WTC11 (cell line): ENCODE measurements around the gene MOSPD2. TPM values are rescaled to one million over a fixed set of nuclear protein-coding genes. Genes with fewer than 3 reads are reported as not detected.

Experiments used
- ATAC-seq: fragments of 200-7000 bp; cut with Tn5 transposase; 2 replicates; pipeline ENCODE4 v1.10.0; 2021; ENCODE audit warnings: mild to moderate bottlenecking, moderate library complexity
- CTCF ChIA-PET: fragments of 300-600 bp; sonication (Branson Sonifier 250); formaldehyde crosslinking; loops from one replicate; lab custom pipeline; 2021; ENCODE audit warnings: antibody characterized with exemption; lab: Charles Lee
- POLR2A ChIA-PET: fragments of 350-600 bp; sonication (Branson Sonifier 250); formaldehyde crosslinking; loops from one replicate; lab custom pipeline; 2021; ENCODE audit warnings: antibody characterized with exemption; lab: Charles Lee
- DNase-seq: peaks from one replicate; pipeline ENCODE4 v3.0.0; 2021; ENCODE audit warnings: low spot score
- H3K27ac Mint-ChIP-seq: 2 replicates; pipeline ENCODE4 v1.8.0; 2021; ENCODE audit warnings: mixed read lengths
- H3K27me3 Mint-ChIP-seq: 2 replicates; pipeline ENCODE4 v1.8.0; 2021; ENCODE audit warnings: low read depth, mild to moderate bottlenecking, moderate library complexity, mixed read lengths
- H3K36me3 Mint-ChIP-seq: 2 replicates; pipeline ENCODE4 v1.8.0; 2021; ENCODE audit warnings: mixed read lengths
- H3K4me1 Mint-ChIP-seq: 2 replicates; pipeline ENCODE4 v1.8.0; 2022; ENCODE audit warnings: mixed read lengths
- H3K4me3 Mint-ChIP-seq: 2 replicates; pipeline ENCODE4 v1.8.0; 2021; ENCODE audit warnings: mild to moderate bottlenecking, moderate library complexity, mixed read lengths
- H3K9me3 Mint-ChIP-seq: 2 replicates; pipeline ENCODE4 v1.8.0; 2021; ENCODE audit warnings: mixed read lengths
- AFF4 ChIP-seq: sonication (generic); formaldehyde crosslinking; IDR thresholded peaks from 2 replicates; pipeline ENCODE4 v1.8.1; 2023; ENCODE audit warnings: mild to moderate bottlenecking, missing genetic modification reagents, borderline replicate concordance
- ATF6 ChIP-seq: sonication (generic); formaldehyde crosslinking; IDR thresholded peaks from 2 replicates; pipeline ENCODE4 v1.8.1; 2023; ENCODE audit warnings: mild to moderate bottlenecking, missing genetic modification reagents
- E2F1 ChIP-seq: sonication (generic); formaldehyde crosslinking; IDR thresholded peaks from 2 replicates; pipeline ENCODE4 v1.8.0; 2022; ENCODE audit warnings: mild to moderate bottlenecking, missing genetic modification reagents
- E2F5 ChIP-seq: sonication (generic); formaldehyde crosslinking; IDR thresholded peaks from 2 replicates; pipeline ENCODE4 v1.8.1; 2022; ENCODE audit warnings: mild to moderate bottlenecking, moderate library complexity, missing genetic modification reagents
- ETV6 ChIP-seq: sonication (generic); formaldehyde crosslinking; IDR thresholded peaks from 2 replicates; pipeline ENCODE4 v1.8.1; 2022; ENCODE audit warnings: mild to moderate bottlenecking, missing genetic modification reagents
- FOXP4 ChIP-seq: sonication (generic); formaldehyde crosslinking; IDR thresholded peaks from 2 replicates; pipeline ENCODE4 v1.8.0; 2022; ENCODE audit warnings: mild to moderate bottlenecking, missing genetic modification reagents
- IRF1 ChIP-seq: sonication (generic); formaldehyde crosslinking; IDR thresholded peaks from 2 replicates; pipeline ENCODE4 v1.8.0; 2023; ENCODE audit warnings: missing genetic modification reagents
- KAT7 ChIP-seq: sonication (generic); formaldehyde crosslinking; IDR thresholded peaks from 2 replicates; pipeline ENCODE4 v1.8.1; 2023; ENCODE audit warnings: missing genetic modification reagents, mild to moderate bottlenecking, borderline replicate concordance
- MLX ChIP-seq: sonication (generic); formaldehyde crosslinking; IDR thresholded peaks from 2 replicates; pipeline ENCODE4 v1.8.1; 2023; ENCODE audit warnings: mild to moderate bottlenecking, missing genetic modification reagents, moderate library complexity
- NR2C2 ChIP-seq: sonication (generic); formaldehyde crosslinking; IDR thresholded peaks from 2 replicates; pipeline ENCODE4 v1.8.0; 2022; ENCODE audit warnings: mild to moderate bottlenecking, missing genetic modification reagents
- PRRX2 ChIP-seq: fragments of 250-450 bp; sonication (Bioruptor Pico); IDR thresholded peaks from 2 replicates; pipeline ENCODE4 v1.8.0; 2021; ENCODE audit warnings: mild to moderate bottlenecking
- STAT6 ChIP-seq: sonication (generic); formaldehyde crosslinking; conservative IDR thresholded peaks from 2 replicates; pipeline ENCODE4 v1.8.1; 2023; ENCODE audit warnings: mild to moderate bottlenecking, low read depth, missing genetic modification reagents, moderate library complexity
- USF1 ChIP-seq: sonication (generic); formaldehyde crosslinking; IDR thresholded peaks from 2 replicates; pipeline ENCODE4 v1.8.0; 2022; ENCODE audit warnings: mild to moderate bottlenecking, missing genetic modification reagents
- ZBTB21 ChIP-seq: sonication (generic); formaldehyde crosslinking; IDR thresholded peaks from 2 replicates; pipeline ENCODE4 v1.8.1; 2023; ENCODE audit warnings: mild to moderate bottlenecking, missing genetic modification reagents, borderline replicate concordance
- ZNF138 ChIP-seq: sonication (generic); formaldehyde crosslinking; conservative IDR thresholded peaks from 2 replicates; pipeline ENCODE4 v1.8.1; 2022; ENCODE audit warnings: mild to moderate bottlenecking, moderate library complexity, missing genetic modification reagents
- ZNF671 ChIP-seq: fragments of 250-450 bp; sonication (Bioruptor Pico); IDR thresholded peaks from 2 replicates; pipeline ENCODE4 v1.8.0; 2021; ENCODE audit warnings: mild to moderate bottlenecking
- total RNA-seq: library from RNA; stranded (reverse); gene quantifications from 3 replicates; pipeline ENCODE4 v1.2.3, GENCODE V29; 2021

MOSPD2 gene
- total RNA-seq, 1 experiment from 2014 or later: 13.2 TPM

- TF ChIP-seq FOXP4 (CRISPR knock-in tag): no peak
- TF ChIP-seq AFF4: no peak
- TF ChIP-seq, all 79 proteins: peak for 0
These were observed 90.4 kb downstream of the MOSPD2 start (continued) for GRCh38 chrX:14963447-14964236.

GRCh38 chrX:14964500-14964899 is 91.3 kb downstream of the MOSPD2 start:
- H3K9me3 Mint-ChIP-seq: no peaks in the 10 kb centered on the region
- H3K27ac Mint-ChIP-seq: no peak overlapping the region
- ATAC-seq: no peak
- H3K27me3 Mint-ChIP-seq: no peaks in the 10 kb centered on the region
- ChIA-PET POLR2A (no interaction called here), CTCF (no interaction called here)
- TF ChIP-seq PRRX2 (CRISPR knock-in tag) (no peak), E2F1 (CRISPR knock-in tag) (no peak), ZNF671 (CRISPR knock-in tag) (no peak), ZBTB21 (CRISPR knock-in tag) (no peak), MLX (no peak), E2F5 (CRISPR knock-in tag) (no peak), ETV6 (no peak), ZNF138 (CRISPR knock-in tag) (no peak), USF1 (CRISPR knock-in tag) (no peak), IRF1 (CRISPR knock-in tag) (no peak), KAT7 (CRISPR knock-in tag) (no peak), ATF6 (no peak), STAT6 (CRISPR knock-in tag) (no peak), NR2C2 (CRISPR knock-in tag) (no peak)
- H3K4me1 Mint-ChIP-seq: no peaks in the 10 kb centered on the region
- H3K36me3 Mint-ChIP-seq: no peaks in the 10 kb centered on the region
- no peak overlapping the region for H3K4me3 Mint-ChIP-seq
- no peak for DNase-seq
